CD14-positive monocyte (primary cell): Measurements from ENCODE around the gene NOP14. TPM values are rescaled to one million over a fixed set of nuclear protein-coding genes. Genes with fewer than 3 reads are reported as not detected.

Source experiments
- DNase-seq, 3 donors: peaks; one replicate each; pipeline ENCODE4 v3.0.0-alpha.2; 2011 to 2022
- H2AFZ ChIP-seq: 2 replicates; pipeline ENCODE4 v1.6.0; 2012; ENCODE audit warnings: mild to moderate bottlenecking, low read depth, low read length, inconsistent platforms; ENCODE audit not compliant: insufficient read depth, poor library complexity, severe bottlenecking
- H3K27ac ChIP-seq, 2 donors: 1 replicate in 1 of 2; 2 replicates in 1 of 2; pipeline ENCODE4 v1.5.1; 2012 to 2013; ENCODE audit warnings: low read length in 2 of 2, control low read depth in 1 of 2, inconsistent platforms in 1 of 2, low read depth in 1 of 2, mild to moderate bottlenecking in 1 of 2
- H3K27me3 ChIP-seq, 2 donors: one replicate each; pipeline versions ENCODE4 v1.6.0 to v1.6.1; 2011 to 2013; ENCODE audit warnings: low read length in 2 of 2; ENCODE audit not compliant: control insufficient read depth in 2 of 2, insufficient read depth in 2 of 2
- H3K36me3 ChIP-seq, 2 donors: replicated peaks in 1 of 2; 1 replicate in 1 of 2; 2 replicates in 1 of 2; pipeline versions ENCODE4 v1.5.1 to v1.6.1; 2012 to 2013; ENCODE audit warnings: low read length in 2 of 2, control low read depth in 1 of 2, inconsistent platforms in 1 of 2, mild to moderate bottlenecking in 1 of 2; ENCODE audit not compliant: insufficient read depth in 2 of 2, control insufficient read depth in 1 of 2
- H3K4me1 ChIP-seq, 2 donors: 1 replicate in 1 of 2; 2 replicates in 1 of 2; pipeline versions ENCODE4 v1.5.1 to v1.6.1; 2012 to 2013; ENCODE audit warnings: low read length in 2 of 2, control low read depth in 1 of 2, inconsistent platforms in 1 of 2, mild to moderate bottlenecking in 1 of 2, moderate library complexity in 1 of 2; ENCODE audit not compliant: insufficient read depth in 2 of 2, control insufficient read depth in 1 of 2
- H3K4me2 ChIP-seq: replicated peaks from 2 replicates; pipeline ENCODE3; 2012; ENCODE audit warnings: low read length, moderate library complexity, mild to moderate bottlenecking; ENCODE audit not compliant: poor library complexity, severe bottlenecking; ENCODE audit errors: extremely low read depth
- H3K4me3 ChIP-seq, 3 experiments: fragments of 200-600 bp in 1 of 3; sonication (generic) in 1 of 3; replicated peaks in 1 of 3; 1 replicate in 2 of 3; 2 replicates in 1 of 3; pipeline ENCODE4 v1.5.1; 2011 to 2013; ENCODE audit warnings: low read length in 3 of 3, mild to moderate bottlenecking in 3 of 3, control low read depth in 2 of 3, low read depth in 2 of 3, inconsistent platforms in 1 of 3, moderate library complexity in 1 of 3
- H3K79me2 ChIP-seq: 2 replicates; pipeline ENCODE4 v1.6.0; 2012; ENCODE audit warnings: mild to moderate bottlenecking, control low read depth, inconsistent platforms, low read length, moderate library complexity; ENCODE audit not compliant: insufficient read depth
- H3K9ac ChIP-seq: 2 replicates; pipeline ENCODE4 v1.6.0; 2017; ENCODE audit warnings: low read length, mild to moderate bottlenecking; ENCODE audit not compliant: insufficient read depth, poor library complexity, severe bottlenecking
- H3K9me3 ChIP-seq, 2 donors: replicated peaks in 1 of 2; 1 replicate in 1 of 2; 2 replicates in 1 of 2; pipeline versions ENCODE4 v1.5.1 to v1.6.1; 2012 to 2013; ENCODE audit warnings: low read length in 2 of 2, control low read depth in 1 of 2; ENCODE audit not compliant: control insufficient read depth in 1 of 2, insufficient read depth in 1 of 2
- H4K20me1 ChIP-seq: 2 replicates; pipeline ENCODE4 v1.6.0; 2012; ENCODE audit warnings: mild to moderate bottlenecking, low read length, control low read depth, moderate library complexity; ENCODE audit not compliant: insufficient read depth
- H3K27ac Mint-ChIP-seq, 7 donors: one replicate each; pipeline ENCODE4 v1.8.0; 2020; ENCODE audit warnings: mild to moderate bottlenecking in 7 of 7, mixed read lengths in 7 of 7, moderate library complexity in 6 of 7, inconsistent platforms in 2 of 7
- H3K27me3 Mint-ChIP-seq, 3 donors: one replicate each; pipeline ENCODE4 v1.8.0; 2021 to 2022; ENCODE audit warnings: low read depth in 3 of 3, mild to moderate bottlenecking in 3 of 3, mixed read lengths in 3 of 3, moderate library complexity in 3 of 3, inconsistent platforms in 1 of 3
- H3K36me3 Mint-ChIP-seq, 2 donors: one replicate each; pipeline ENCODE4 v1.8.0; 2020; ENCODE audit warnings: mixed read lengths in 2 of 2, inconsistent platforms in 1 of 2, mild to moderate bottlenecking in 1 of 2
- H3K4me1 Mint-ChIP-seq: one replicate; pipeline ENCODE4 v1.8.0; 2020; ENCODE audit warnings: mild to moderate bottlenecking, mixed read lengths
- H3K4me3 Mint-ChIP-seq, 2 donors: one replicate each; pipeline ENCODE4 v1.8.0; 2020; ENCODE audit warnings: mild to moderate bottlenecking in 2 of 2, mixed read lengths in 2 of 2, moderate library complexity in 1 of 2
- H3K9me3 Mint-ChIP-seq, 7 donors: one replicate each; pipeline ENCODE4 v1.8.0; 2020 to 2022; ENCODE audit warnings: mixed read lengths in 7 of 7, mild to moderate bottlenecking in 6 of 7, moderate library complexity in 6 of 7, inconsistent platforms in 2 of 7
- CTCF ChIP-seq: fragments of 200-600 bp; IDR thresholded peaks from one replicate; pipeline ENCODE4 v1.8.0; 2022; ENCODE audit warnings: antibody characterized with exemption, mild to moderate bottlenecking
- WGBS: methylation state at CpG from one replicate; pipeline ENCODE4 v1.1.5; 2013; ENCODE audit warnings: missing lambda C conversion rate; ENCODE audit not compliant: insufficient coverage; 5-methylcytosine and 5-hydroxymethylcytosine counted together
- intact Hi-C, 2 donors: fragments of 100-400 bp; cut with micrococcal nuclease; formaldehyde crosslinking; loops; one replicate each; pipeline versions ENCODE4 v1.15.0 to v1.15.1; 2023
- polyA plus RNA-seq, 3 donors: library from polyadenylated mRNA; depleted of rRNA in 1 of 3; unstranded in 2 of 3; stranded (reverse) in 1 of 3; fragments of 300-500 nt in 2 of 3; fragments of >200 nt in 1 of 3; fragmentation: Illumina TruSeq in 2 of 3; gene quantifications; 1 replicate in 2 of 3; 2 replicates in 1 of 3; pipeline ENCODE4 v1.2.3, GENCODE V29; 2012 to 2021

The NOP14 gene
- polyA plus RNA-seq, 3 donors = 3.9 to 6.2 (median 4.3) TPM

GRCh38 chr4:2942037-2942531 is 21.1 kb downstream of the NOP14 start:
- peaks cover 89 to 100% of the 10 kb centered on the region in 2 donors for H3K36me3 ChIP-seq
- no peaks in the 10 kb centered on the region for H3K9me3 ChIP-seq
- no peak overlapping the region for H2AFZ ChIP-seq
- no peak overlapping the region for H3K9ac ChIP-seq
- TF ChIP-seq CTCF = no peak
- H3K4me1 Mint-ChIP-seq = peaks cover under 1% of the 10 kb centered on the region
- H4K20me1 ChIP-seq = peaks cover 15% of the 10 kb centered on the region
- no peak overlapping the region for H3K4me2 ChIP-seq
- H3K27me3 Mint-ChIP-seq = no peaks in the 10 kb centered on the region
- H3K9me3 Mint-ChIP-seq = peaks cover 0 to 1% (median 0%) of the 10 kb centered on the region in 7 donors
- H3K4me3 ChIP-seq = no peak overlapping the region
- no peak overlapping the region for H3K4me3 Mint-ChIP-seq
- no peak overlapping the region for H3K27ac ChIP-seq
- H3K36me3 Mint-ChIP-seq = peaks cover 77 to 100% of the 10 kb centered on the region in 2 donors
- peaks cover 4% of the 10 kb centered on the region for H3K79me2 ChIP-seq
- intact Hi-C loops = no loop called here
- 93% methylated on average over 21 of the region's 21 CpGs for whole genome bisulfite sequencing
- H3K27me3 ChIP-seq = no peaks in the 10 kb centered on the region
- H3K4me1 ChIP-seq = no peaks in the 10 kb centered on the region
- no peak for DNase-seq
- H3K27ac Mint-ChIP-seq = peak overlapping the region in 3 of 7 donors; percentile 12 to 59 (median 51)

- peaks cover 0 to under 1% of the 10 kb centered on the region in 2 donors for H3K4me1 ChIP-seq
- no peak overlapping the region for H3K9ac ChIP-seq
- Mint-ChIP-seq H3K36me3 (peaks cover 73 to 97% of the 10 kb centered on the region in 2 donors), H3K4me1 (peaks cover 7% of the 10 kb centered on the region), H3K27ac (no peak overlapping the region), H3K9me3 (no peaks in the 10 kb centered on the region), H3K27me3 (no peaks in the 10 kb centered on the region), H3K4me3 (no peak overlapping the region)
- H2AFZ ChIP-seq = no peak overlapping the region
- H3K9me3 ChIP-seq = no peaks in the 10 kb centered on the region
- H4K20me1 ChIP-seq = peaks cover 22% of the 10 kb centered on the region
- peak overlapping the region in 1 of 2 donors; percentile 27 for H3K27ac ChIP-seq
- no peak overlapping the region for H3K4me3 ChIP-seq
- TF ChIP-seq CTCF = no peak
- peaks cover 84 to 98% of the 10 kb centered on the region in 2 donors for H3K36me3 ChIP-seq
- H3K79me2 ChIP-seq = peaks cover 10% of the 10 kb centered on the region
- no peaks in the 10 kb centered on the region for H3K27me3 ChIP-seq
- 93% methylated on average over 23 of the region's 24 CpGs for WGBS
- DNase-seq = no peak
- intact Hi-C loops = no loop called here
- no peak overlapping the region for H3K4me2 ChIP-seq
These were observed 21.8 kb downstream of the NOP14 start for GRCh38 chr4:2941138-2942036.
